ENCODE results near the gene TPM4. TPM values are rescaled to one million over a fixed set of nuclear protein-coding genes. Genes with fewer than 3 reads are reported as not detected.

Gene TPM4
- total and polyA plus RNA-seq, 2 of the 8 experiments (the other 6 are each of a cell fraction or from before 2014, with no cell fraction given) = 160 to 359 TPM

DNA sequence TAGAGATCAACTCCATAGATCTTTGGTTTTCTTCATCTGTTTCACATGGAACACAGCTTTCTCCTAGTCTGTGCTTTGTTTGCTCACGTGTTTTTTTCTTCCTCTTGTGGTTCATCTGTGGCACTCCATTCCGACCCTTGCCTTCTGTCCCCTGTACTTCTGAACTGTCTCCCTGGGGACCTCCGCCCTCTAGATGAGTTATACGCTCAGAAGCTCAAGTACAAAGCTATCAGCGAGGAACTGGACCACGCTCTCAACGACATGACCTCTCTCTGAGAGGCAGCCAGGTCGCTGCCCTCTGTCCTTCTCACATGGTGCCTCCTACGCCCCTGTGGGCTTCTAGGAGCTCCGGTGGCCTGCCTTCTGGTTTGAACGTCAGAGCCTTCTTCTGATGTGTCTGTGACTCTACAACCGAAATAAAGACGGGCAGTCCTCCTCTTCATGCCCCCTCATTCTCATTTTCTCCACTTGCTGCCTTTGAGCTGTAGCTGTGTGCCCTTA lies 18.8 kb downstream of the TPM4 start (continued):
- no peak for TF ChIP-seq NRF1 (IDR thresholded peaks at IDR 0.05; ENCODE audit: low read depth, low read length)
- TF ChIP-seq, protein P1, sequence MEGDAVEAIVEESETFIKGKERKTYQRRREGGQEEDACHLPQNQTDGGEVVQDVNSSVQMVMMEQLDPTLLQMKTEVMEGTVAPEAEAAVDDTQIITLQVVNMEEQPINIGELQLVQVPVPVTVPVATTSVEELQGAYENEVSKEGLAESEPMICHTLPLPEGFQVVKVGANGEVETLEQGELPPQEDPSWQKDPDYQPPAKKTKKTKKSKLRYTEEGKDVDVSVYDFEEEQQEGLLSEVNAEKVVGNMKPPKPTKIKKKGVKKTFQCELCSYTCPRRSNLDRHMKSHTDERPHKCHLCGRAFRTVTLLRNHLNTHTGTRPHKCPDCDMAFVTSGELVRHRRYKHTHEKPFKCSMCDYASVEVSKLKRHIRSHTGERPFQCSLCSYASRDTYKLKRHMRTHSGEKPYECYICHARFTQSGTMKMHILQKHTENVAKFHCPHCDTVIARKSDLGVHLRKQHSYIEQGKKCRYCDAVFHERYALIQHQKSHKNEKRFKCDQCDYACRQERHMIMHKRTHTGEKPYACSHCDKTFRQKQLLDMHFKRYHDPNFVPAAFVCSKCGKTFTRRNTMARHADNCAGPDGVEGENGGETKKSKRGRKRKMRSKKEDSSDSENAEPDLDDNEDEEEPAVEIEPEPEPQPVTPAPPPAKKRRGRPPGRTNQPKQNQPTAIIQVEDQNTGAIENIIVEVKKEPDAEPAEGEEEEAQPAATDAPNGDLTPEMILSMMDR (IDR thresholded peaks at IDR 0.05; ENCODE audit: control extremely low read depth in 1 of 3, insufficient read depth in 1 of 3, low read depth in 1 of 3, low read length in 3 of 3) = no peak
- TF ChIP-seq, protein P2, sequence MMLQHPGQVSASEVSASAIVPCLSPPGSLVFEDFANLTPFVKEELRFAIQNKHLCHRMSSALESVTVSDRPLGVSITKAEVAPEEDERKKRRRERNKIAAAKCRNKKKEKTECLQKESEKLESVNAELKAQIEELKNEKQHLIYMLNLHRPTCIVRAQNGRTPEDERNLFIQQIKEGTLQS (IDR thresholded peaks at IDR 0.05; ENCODE audit: insufficient read depth, low read depth, low read length) = no peak
- no peak for TF ChIP-seq SIX5 (IDR thresholded peaks at IDR 0.05; ENCODE audit: low read depth, low read length)
- no peak for TF ChIP-seq RFX5 (IDR thresholded peaks at IDR 0.05; ENCODE audit: borderline replicate concordance, low read depth, low read length)
- no peak for TF ChIP-seq RAD21 (IDR thresholded peaks at IDR 0.05 in 1 of 2, conservative IDR thresholded peaks at IDR 0.05 in 1 of 2; ENCODE audit: low read depth in 2 of 2, low read length in 2 of 2)
